GM12878 (cell line): ENCODE results near the gene CPLX4. TPM values are rescaled to one million over a fixed set of nuclear protein-coding genes. Genes with fewer than 3 reads are reported as not detected.

Experiments used
- ATAC-seq: fragments of 200-7000 bp; cut with Tn5 transposase; 3 replicates; pipeline ENCODE4 v1.9.1; 2020; ENCODE audit warnings: mild to moderate bottlenecking, moderate library complexity
- BruUV-seq: library from RNA; stranded (reverse); fragments of 400-500 nt; replicated peaks from 2 replicates; lab custom pipeline; 2021; lab: Mats Ljungman, UMichigan
- CTCF ChIA-PET: fragments of 300-600 bp; sonication (Branson Sonifier 250); formaldehyde crosslinking; extraction: SDS; loops from one replicate; lab custom pipeline; 2021; ENCODE audit warnings: inconsistent platforms; lab: Yijun Ruan, JAX
- POLR2A ChIA-PET: fragments of 350-600 bp; formaldehyde crosslinking; extraction: SDS; loops from one replicate; lab custom pipeline; 2021; ENCODE audit warnings: inconsistent platforms; lab: Charles Lee
- RAD21 ChIA-PET: fragments of 300-600 bp; sonication (Branson Sonifier 250); formaldehyde crosslinking; loops from one replicate; lab custom pipeline; 2023; ENCODE audit warnings: antibody characterized with exemption; ENCODE audit not compliant: unreplicated experiment; lab: Charles Lee
- SMC1A ChIA-PET: fragments of 300-600 bp; sonication (Branson Sonifier 250); formaldehyde crosslinking; loops from one replicate; lab custom pipeline; 2023; ENCODE audit not compliant: unreplicated experiment, uncharacterized antibody; lab: Charles Lee
- DNase-seq: peaks from one replicate; pipeline ENCODE4 v3.0.0-alpha.2; 2011; ENCODE audit warnings: low read depth, low spot score
- FAIRE-seq: peaks from 3 replicates; lab custom pipeline; 2011; peaks lifted over from hg19 to GRCh38; lab: Jason Lieb, UNC
- H2AFZ ChIP-seq: 2 replicates; pipeline ENCODE4 v1.6.0; 2011; ENCODE audit warnings: low read depth, low read length, control low read depth; ENCODE audit not compliant: control insufficient read depth
- H3K27ac ChIP-seq: 2 replicates; pipeline ENCODE4 v1.5.1; 2011; ENCODE audit warnings: control low read depth; ENCODE audit not compliant: control insufficient read depth, insufficient read depth
- H3K27me3 ChIP-seq, 2 experiments: replicated peaks in 1 of 2; 2 replicates each; pipeline versions ENCODE4 v1.6.0 to v1.6.1; 2011; ENCODE audit warnings: low read length in 1 of 2; ENCODE audit not compliant: control insufficient read depth in 2 of 2, insufficient read depth in 2 of 2
- H3K36me3 ChIP-seq, 2 experiments: 2 replicates each; pipeline ENCODE4 v1.5.1; 2011; ENCODE audit warnings: low read length in 1 of 2; ENCODE audit not compliant: control insufficient read depth in 2 of 2, insufficient read depth in 2 of 2
- H3K4me1 ChIP-seq: 2 replicates; pipeline ENCODE4 v1.6.1; 2011; ENCODE audit warnings: mild to moderate bottlenecking, low read length, moderate library complexity, mixed read lengths; ENCODE audit not compliant: control insufficient read depth, insufficient read depth
- H3K4me2 ChIP-seq: 2 replicates; pipeline ENCODE4 v1.6.0; 2011; ENCODE audit warnings: control low read depth; ENCODE audit not compliant: control insufficient read depth, insufficient read depth
- H3K4me3 ChIP-seq: fragments of 200-600 bp; sonication (generic); 2 replicates; pipeline ENCODE4 v1.5.1; 2016
- H3K79me2 ChIP-seq: 2 replicates; pipeline ENCODE4 v1.6.0; 2011; ENCODE audit warnings: low read length; ENCODE audit not compliant: control insufficient read depth, insufficient read depth
- H3K9ac ChIP-seq: 2 replicates; pipeline ENCODE4 v1.8.0; 2011; ENCODE audit warnings: low read length, control low read depth, mixed read lengths; ENCODE audit not compliant: control insufficient read depth, insufficient read depth
- H3K9me3 ChIP-seq: replicated peaks from 3 replicates; pipeline ENCODE4 v1.5.1; 2011; ENCODE audit warnings: mild to moderate bottlenecking, low read length; ENCODE audit not compliant: control insufficient read depth, insufficient read depth
- H4K20me1 ChIP-seq: 2 replicates; pipeline ENCODE4 v1.6.0; 2011; ENCODE audit not compliant: control insufficient read depth, insufficient read depth
- ATF7 ChIP-seq: fragments of 450-650 bp; IDR thresholded peaks from 2 replicates; pipeline ENCODE4 v1.6.1; 2016; ENCODE audit warnings: low read depth, mild to moderate bottlenecking
- DPF2 ChIP-seq: fragments of 450-650 bp; IDR thresholded peaks from 2 replicates; pipeline ENCODE4 v1.6.1; 2017; ENCODE audit warnings: mild to moderate bottlenecking
- EED ChIP-seq: sonication (generic); IDR thresholded peaks from 2 replicates; pipeline ENCODE4 v1.6.1; 2016; ENCODE audit warnings: antibody characterized with exemption, low read depth
- EZH2 ChIP-seq: IDR thresholded peaks from 2 replicates; pipeline ENCODE4 v1.6.1; 2012; ENCODE audit warnings: low read depth, mild to moderate bottlenecking, control low read depth, inconsistent platforms, low read length, borderline replicate concordance; ENCODE audit not compliant: control insufficient read depth
- IKZF2 ChIP-seq, 2 experiments: fragments of 450-650 bp; IDR thresholded peaks; 2 replicates each; pipeline ENCODE4 v1.6.1; 2017; ENCODE audit warnings: mild to moderate bottlenecking in 2 of 2, moderate library complexity in 2 of 2
- POLR2AphosphoS5 ChIP-seq: IDR thresholded peaks from 2 replicates; pipeline ENCODE4 v1.6.1; 2011; ENCODE audit warnings: mild to moderate bottlenecking, low read length, inconsistent platforms
- POU2F2 ChIP-seq: IDR thresholded peaks from 3 replicates; pipeline ENCODE4 v1.6.1; 2011; ENCODE audit warnings: low read depth, mild to moderate bottlenecking, low read length, borderline replicate concordance
- RUNX3 ChIP-seq: IDR thresholded peaks from 2 replicates; pipeline ENCODE4 v1.6.1; 2012; ENCODE audit warnings: low read length, inconsistent platforms
- WRNIP1 ChIP-seq: IDR thresholded peaks from 2 replicates; pipeline ENCODE4 v1.6.1; 2011; ENCODE audit warnings: low read depth, low read length, improper control_type of control experiment, borderline replicate concordance
- WGBS: methylation state at CpG from one replicate; pipeline ENCODE4 v1.1.6; 2016; ENCODE audit warnings: low lambda C conversion rate; ENCODE audit not compliant: insufficient replicate concordance, insufficient coverage; ENCODE audit errors: missing lambda C conversion rate; 5-methylcytosine and 5-hydroxymethylcytosine counted together
- in situ Hi-C: fragments of 300-500 bp; cut with MboI; formaldehyde crosslinking; loops from 9 replicates; pipeline ENCODE4 v1.14.3; 2018; ENCODE audit warnings: mixed read lengths
- intact Hi-C: fragments of 100-400 bp; cut with micrococcal nuclease; formaldehyde crosslinking; loops from one replicate; pipeline ENCODE4 v1.14.2; 2022; ENCODE audit not compliant: unreplicated experiment
- polyA plus RNA-seq, 11 experiments: library from polyadenylated mRNA; depleted of rRNA in 4 of 11; unstranded in 6 of 11; stranded (reverse) in 5 of 11; fragments of >200 nt; fragmentation: Nextera tagmentation in 4 of 11; fragmentation: Illumina TruSeq in 1 of 11; extraction: Ambion mirVana in 4 of 11; extraction: Trizol in 1 of 11; gene quantifications; 1 replicate in 1 of 11; 2 replicates in 10 of 11; pipeline versions ENCODE4 v1.2.1 to v1.2.3, GENCODE V29; 2011 to 2016; ENCODE audit warnings: inconsistent platforms in 2 of 11, missing spikeins in 2 of 11, low read depth in 1 of 11
- total RNA-seq, 4 experiments: library from RNA; depleted of rRNA in 3 of 4; stranded (reverse); fragments of >200 nt in 3 of 4; fragmentation: Illumina TruSeq in 1 of 4; extraction: Trizol in 1 of 4; gene quantifications; 2 replicates each; pipeline versions ENCODE4 v1.2.1 to v1.2.3, GENCODE V29; 2013 to 2021
- TF ChIP-seq, protein P1 (sequence below): fragments of 450-650 bp; formaldehyde crosslinking; IDR thresholded peaks from 2 replicates; pipeline ENCODE4 v1.5.0; 2022; ENCODE audit warnings: mild to moderate bottlenecking, missing genetic modification characterization
- TF ChIP-seq, protein P2 (sequence below): IDR thresholded peaks from 2 replicates; pipeline ENCODE4 v1.6.1; 2011; ENCODE audit warnings: low read depth, low read length, improper control_type of control experiment, borderline replicate concordance
- TF ChIP-seq, protein P3 (sequence below): IDR thresholded peaks from 2 replicates; pipeline ENCODE4 v1.6.1; 2012; ENCODE audit warnings: mild to moderate bottlenecking, low read depth, low read length

The CPLX4 gene
- total and polyA plus RNA-seq, 10 of the 15 experiments (the other 5 are each of a cell fraction or from before 2014, with no cell fraction given), result not detected

DNA sequence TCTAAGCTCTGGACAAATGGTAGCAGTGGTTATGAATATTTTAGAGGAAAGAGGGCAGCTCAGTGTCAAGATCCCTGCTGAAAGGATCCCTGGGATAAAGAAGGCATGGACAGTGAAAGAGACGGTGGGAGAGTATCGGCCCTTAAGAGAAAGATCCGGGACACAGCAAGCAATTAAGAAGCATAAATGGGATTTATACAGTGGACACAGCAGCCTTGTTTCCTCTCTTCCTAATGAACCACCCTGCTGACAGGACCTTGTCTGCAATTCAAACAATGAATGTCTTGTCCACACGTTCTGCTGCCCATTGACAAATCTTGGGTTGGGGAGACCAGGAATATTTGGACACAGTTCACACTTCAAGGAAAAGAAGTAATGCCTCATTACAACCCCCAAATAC lies 16.5 kb downstream of the CPLX4 start:
- H3K4me3 ChIP-seq, result no peak overlapping the region
- no peak overlapping the region for H3K27ac ChIP-seq
- in situ Hi-C loops (no loop called here), intact Hi-C loops (no loop called here)
- peaks cover 3 to 7% of the 10 kb centered on the region in 2 experiments; a peak in 3 of 4 replicates for H3K27me3 ChIP-seq
- ChIA-PET CTCF (interaction anchor here (4.4 kb wide), 1 partner anchor 101 kb away, joined by 33 read pairs; no protein-coding TSS in a partner anchor), SMC1A (interaction anchor here (1.0 to 3.3 kb wide), 3 partner anchors 9 to 101 kb away, joined by 3 to 21 read pairs (median 4); no protein-coding TSS in a partner anchor), RAD21 (no interaction called here), POLR2A (no interaction called here)
- ATAC-seq (no peak), DNase-seq (no peak), FAIRE-seq (no peak)
- TF ChIP-seq IKZF2 (IDR thresholded peaks at IDR 0.05) (no peak), POU2F2 (no peak), DPF2 (no peak), POLR2AphosphoS5 (no peak), WRNIP1 (no peak), EZH2 (no peak), ATF7 (no peak), EED (no peak), RUNX3 (no peak)
- TF ChIP-seq, protein P1, sequence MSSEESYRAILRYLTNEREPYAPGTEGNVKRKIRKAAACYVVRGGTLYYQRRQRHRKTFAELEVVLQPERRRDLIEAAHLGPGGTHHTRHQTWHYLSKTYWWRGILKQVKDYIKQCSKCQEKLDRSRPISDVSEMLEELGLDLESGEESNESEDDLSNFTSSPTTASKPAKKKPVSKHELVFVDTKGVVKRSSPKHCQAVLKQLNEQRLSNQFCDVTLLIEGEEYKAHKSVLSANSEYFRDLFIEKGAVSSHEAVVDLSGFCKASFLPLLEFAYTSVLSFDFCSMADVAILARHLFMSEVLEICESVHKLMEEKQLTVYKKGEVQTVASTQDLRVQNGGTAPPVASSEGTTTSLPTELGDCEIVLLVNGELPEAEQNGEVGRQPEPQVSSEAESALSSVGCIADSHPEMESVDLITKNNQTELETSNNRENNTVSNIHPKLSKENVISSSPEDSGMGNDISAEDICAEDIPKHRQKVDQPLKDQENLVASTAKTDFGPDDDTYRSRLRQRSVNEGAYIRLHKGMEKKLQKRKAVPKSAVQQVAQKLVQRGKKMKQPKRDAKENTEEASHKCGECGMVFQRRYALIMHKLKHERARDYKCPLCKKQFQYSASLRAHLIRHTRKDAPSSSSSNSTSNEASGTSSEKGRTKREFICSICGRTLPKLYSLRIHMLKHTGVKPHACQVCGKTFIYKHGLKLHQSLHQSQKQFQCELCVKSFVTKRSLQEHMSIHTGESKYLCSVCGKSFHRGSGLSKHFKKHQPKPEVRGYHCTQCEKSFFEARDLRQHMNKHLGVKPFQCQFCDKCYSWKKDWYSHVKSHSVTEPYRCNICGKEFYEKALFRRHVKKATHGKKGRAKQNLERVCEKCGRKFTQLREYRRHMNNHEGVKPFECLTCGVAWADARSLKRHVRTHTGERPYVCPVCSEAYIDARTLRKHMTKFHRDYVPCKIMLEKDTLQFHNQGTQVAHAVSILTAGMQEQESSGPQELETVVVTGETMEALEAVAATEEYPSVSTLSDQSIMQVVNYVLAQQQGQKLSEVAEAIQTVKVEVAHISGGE (CRISPR knock-in tag), result no peak
- TF ChIP-seq, protein P2, sequence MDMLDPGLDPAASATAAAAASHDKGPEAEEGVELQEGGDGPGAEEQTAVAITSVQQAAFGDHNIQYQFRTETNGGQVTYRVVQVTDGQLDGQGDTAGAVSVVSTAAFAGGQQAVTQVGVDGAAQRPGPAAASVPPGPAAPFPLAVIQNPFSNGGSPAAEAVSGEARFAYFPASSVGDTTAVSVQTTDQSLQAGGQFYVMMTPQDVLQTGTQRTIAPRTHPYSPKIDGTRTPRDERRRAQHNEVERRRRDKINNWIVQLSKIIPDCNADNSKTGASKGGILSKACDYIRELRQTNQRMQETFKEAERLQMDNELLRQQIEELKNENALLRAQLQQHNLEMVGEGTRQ, result no peak
- TF ChIP-seq, protein P3, sequence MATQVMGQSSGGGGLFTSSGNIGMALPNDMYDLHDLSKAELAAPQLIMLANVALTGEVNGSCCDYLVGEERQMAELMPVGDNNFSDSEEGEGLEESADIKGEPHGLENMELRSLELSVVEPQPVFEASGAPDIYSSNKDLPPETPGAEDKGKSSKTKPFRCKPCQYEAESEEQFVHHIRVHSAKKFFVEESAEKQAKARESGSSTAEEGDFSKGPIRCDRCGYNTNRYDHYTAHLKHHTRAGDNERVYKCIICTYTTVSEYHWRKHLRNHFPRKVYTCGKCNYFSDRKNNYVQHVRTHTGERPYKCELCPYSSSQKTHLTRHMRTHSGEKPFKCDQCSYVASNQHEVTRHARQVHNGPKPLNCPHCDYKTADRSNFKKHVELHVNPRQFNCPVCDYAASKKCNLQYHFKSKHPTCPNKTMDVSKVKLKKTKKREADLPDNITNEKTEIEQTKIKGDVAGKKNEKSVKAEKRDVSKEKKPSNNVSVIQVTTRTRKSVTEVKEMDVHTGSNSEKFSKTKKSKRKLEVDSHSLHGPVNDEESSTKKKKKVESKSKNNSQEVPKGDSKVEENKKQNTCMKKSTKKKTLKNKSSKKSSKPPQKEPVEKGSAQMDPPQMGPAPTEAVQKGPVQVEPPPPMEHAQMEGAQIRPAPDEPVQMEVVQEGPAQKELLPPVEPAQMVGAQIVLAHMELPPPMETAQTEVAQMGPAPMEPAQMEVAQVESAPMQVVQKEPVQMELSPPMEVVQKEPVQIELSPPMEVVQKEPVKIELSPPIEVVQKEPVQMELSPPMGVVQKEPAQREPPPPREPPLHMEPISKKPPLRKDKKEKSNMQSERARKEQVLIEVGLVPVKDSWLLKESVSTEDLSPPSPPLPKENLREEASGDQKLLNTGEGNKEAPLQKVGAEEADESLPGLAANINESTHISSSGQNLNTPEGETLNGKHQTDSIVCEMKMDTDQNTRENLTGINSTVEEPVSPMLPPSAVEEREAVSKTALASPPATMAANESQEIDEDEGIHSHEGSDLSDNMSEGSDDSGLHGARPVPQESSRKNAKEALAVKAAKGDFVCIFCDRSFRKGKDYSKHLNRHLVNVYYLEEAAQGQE, result no peak
- 42% methylated on average over 4 of the region's 4 CpGs for WGBS
- no peaks in the 10 kb centered on the region; the same call in 2 of the 3 replicates for H3K9me3 ChIP-seq
- H3K36me3 ChIP-seq, result no peaks in the 10 kb centered on the region
- no TSS peak for BruUV-seq
- no peak overlapping the region for H3K9ac ChIP-seq
- no peaks in the 10 kb centered on the region for H3K79me2 ChIP-seq
- H3K4me2 ChIP-seq, result no peak overlapping the region
- H2AFZ ChIP-seq, result no peak overlapping the region
- H3K4me1 ChIP-seq, result no peaks in the 10 kb centered on the region
- H4K20me1 ChIP-seq, result no peaks in the 10 kb centered on the region
